Measurements from ENCODE around the gene TUBA4A.

GRCh38 chr2:219251656-219252055, 2.1 kb downstream of the TUBA4A start:
- TF ChIP-seq CHD2 (IDR thresholded peaks at IDR 0.05; ENCODE audit: borderline replicate concordance, low read depth, low read length) (no peak), CTCF (IDR thresholded peaks at IDR 0.05 in 2 of 3, conservative IDR thresholded peaks at IDR 0.05 in 1 of 3; ENCODE audit: control insufficient read depth in 2 of 3, extremely low read depth in 1 of 3, insufficient read depth in 1 of 3, low read depth in 3 of 3, low read length in 3 of 3) (no peak), JUND (IDR thresholded peaks at IDR 0.05; ENCODE audit: low read depth, low read length) (no peak), SIN3A (IDR thresholded peaks at IDR 0.05; ENCODE audit: low read depth, low read length) (no peak), POLR2AphosphoS5 (IDR thresholded peaks at IDR 0.05; ENCODE audit: low read length) (no peak), EZH2 (IDR thresholded peaks at IDR 0.05; ENCODE audit: borderline replicate concordance, control insufficient read depth, low read depth, low read length) (no peak), CEBPB (IDR thresholded peaks at IDR 0.05; ENCODE audit: borderline replicate concordance in 1 of 2, low read depth in 2 of 2, low read length in 2 of 2) (no peak)

Measured in GM12878 (cell line).